Esophagus muscularis mucosa (tissue), 4 donors: ENCODE data around the gene TXNDC5. TPM values are rescaled to one million over a fixed set of nuclear protein-coding genes. Genes with fewer than 3 reads are reported as not detected.

Experiments
- DNase-seq: peaks from one replicate; pipeline ENCODE4 v3.0.0-alpha.2; 2017; ENCODE audit errors: extremely low spot score
- H3K27ac ChIP-seq, 4 donors: fragments of 200-600 bp; sonication (generic); replicated peaks in 1 of 4; 1 replicate in 3 of 4; 2 replicates in 1 of 4; pipeline ENCODE4 v1.5.1; 2016 to 2019; ENCODE audit warnings: mild to moderate bottlenecking in 1 of 4
- H3K27me3 ChIP-seq, 4 donors: fragments of 200-600 bp; sonication (generic); one replicate each; pipeline versions ENCODE4 v1.5.1 to v1.6.0; 2016 to 2019
- H3K36me3 ChIP-seq, 4 donors: fragments of 200-600 bp; sonication (generic); one replicate each; pipeline ENCODE4 v1.5.1; 2016 to 2019
- H3K4me1 ChIP-seq, 4 donors: fragments of 200-600 bp; sonication (generic); one replicate each; pipeline ENCODE4 v1.5.1; 2016 to 2019
- H3K4me3 ChIP-seq, 4 donors: fragments of 200-600 bp; sonication (generic); 1 replicate in 2 of 4; 2 replicates in 2 of 4; pipeline ENCODE4 v1.5.1; 2016 to 2019; ENCODE audit warnings: mild to moderate bottlenecking in 4 of 4, moderate library complexity in 1 of 4
- H3K9me3 ChIP-seq, 4 donors: fragments of 200-600 bp; sonication (generic); 1 replicate in 3 of 4; 2 replicates in 1 of 4; pipeline ENCODE4 v1.5.1; 2016 to 2019
- CTCF ChIP-seq, 3 experiments: fragments of 200-600 bp in 2 of 3; fragments of 450-650 bp in 1 of 3; sonication (generic) in 2 of 3; IDR thresholded peaks; one replicate each; pipeline ENCODE4 v1.5.1; 2017 to 2019; ENCODE audit warnings: antibody characterized with exemption in 3 of 3, mild to moderate bottlenecking in 2 of 3, moderate library complexity in 1 of 3
- EP300 ChIP-seq: sonication (generic); formaldehyde crosslinking; IDR thresholded peaks from one replicate; pipeline ENCODE4 v1.6.1; 2017; ENCODE audit warnings: antibody characterized with exemption
- POLR2A ChIP-seq: fragments of 450-650 bp; IDR thresholded peaks from one replicate; pipeline ENCODE4 v1.6.1; 2017; ENCODE audit warnings: antibody characterized with exemption, moderate library complexity, mild to moderate bottlenecking, low read depth
- POLR2AphosphoS5 ChIP-seq, 2 donors: sonication (generic); formaldehyde crosslinking; IDR thresholded peaks; one replicate each; pipeline ENCODE4 v1.6.1; 2017; ENCODE audit warnings: antibody characterized with exemption in 2 of 2
- WGBS: methylation state at CpG from one replicate; pipeline ENCODE4 v1.1.5; 2018; 5-methylcytosine and 5-hydroxymethylcytosine counted together
- intact Hi-C: fragments of 100-400 bp; cut with DNase I; formaldehyde crosslinking; loops from one replicate; pipeline ENCODE4 v1.15.1; 2023
- total RNA-seq, 4 donors: library from RNA; depleted of rRNA; stranded (reverse); fragments of >200 nt; gene quantifications; one replicate each; pipeline versions ENCODE4 v1.1.0 to v1.2.1, GENCODE V29; 2016

Gene TXNDC5
- total RNA-seq, 4 donors from 2014 or later = 61.5 to 116 (median 99.0) TPM

GRCh38 chr6:7909323-7910276, 988 bp downstream of the TXNDC5 start:
- intact Hi-C loops = loop anchor here (5.0 kb wide), 3 partner anchors 83 to 153 kb away; partner anchors contain the start of gene BLOC1S5
- no peak for TF ChIP-seq EP300
- peak in 1 of 2 donors; percentile 9 for TF ChIP-seq POLR2AphosphoS5 (IDR thresholded peaks at IDR 0.05)
- no peak for TF ChIP-seq CTCF (IDR thresholded peaks at IDR 0.05)
- no peak for DNase-seq
- Histone ChIP-seq H3K36me3 (peaks cover 0 to under 1% (median under 1%) of the 10 kb centered on the region in 4 donors), H3K4me1 (peaks cover 31 to 34% (median 33%) of the 10 kb centered on the region in 4 donors), H3K27ac (peak overlapping the region; percentile 66 to 87 (median 80)), H3K9me3 (no peaks in the 10 kb centered on the region), H3K27me3 (no peaks in the 10 kb centered on the region), H3K4me3 (peak overlapping the region; percentile 77 to 97 (median 92))
- WGBS = 7% methylated on average over 34 of the region's 66 CpGs

GRCh38 chr6:7907159-7907558, 3.4 kb downstream of the TXNDC5 start:
- H3K4me1 ChIP-seq = peaks cover 32 to 39% (median 33%) of the 10 kb centered on the region in 4 donors
- H3K27me3 ChIP-seq = no peaks in the 10 kb centered on the region
- H3K27ac ChIP-seq = no peak overlapping the region
- 93% methylated on average over 4 of the region's 4 CpGs for WGBS
- peaks cover 0 to 25% (median 25%) of the 10 kb centered on the region in 4 donors for H3K36me3 ChIP-seq
- no peak overlapping the region for H3K4me3 ChIP-seq
- no peak for TF ChIP-seq CTCF (IDR thresholded peaks at IDR 0.05)
- no peak for TF ChIP-seq POLR2AphosphoS5 (IDR thresholded peaks at IDR 0.05)
- TF ChIP-seq EP300 = no peak
- no peak for TF ChIP-seq POLR2A
- DNase-seq = no peak
- intact Hi-C loops = no loop called here
- no peaks in the 10 kb centered on the region for H3K9me3 ChIP-seq

- H3K9me3 ChIP-seq = no peaks in the 10 kb centered on the region
- 87% methylated on average over 4 of the region's 4 CpGs for WGBS
- H3K4me3 ChIP-seq = no peak overlapping the region
- DNase-seq = no peak
- H3K27me3 ChIP-seq = no peaks in the 10 kb centered on the region
- intact Hi-C loops = no loop called here
- H3K4me1 ChIP-seq = peaks cover 32 to 39% (median 33%) of the 10 kb centered on the region in 4 donors
- no peak overlapping the region for H3K27ac ChIP-seq
- TF ChIP-seq CTCF (IDR thresholded peaks at IDR 0.05) = no peak
- no peak for TF ChIP-seq POLR2A
- no peak for TF ChIP-seq POLR2AphosphoS5 (IDR thresholded peaks at IDR 0.05)
- no peak for TF ChIP-seq EP300
- H3K36me3 ChIP-seq = peaks cover 0 to 29% (median 29%) of the 10 kb centered on the region in 4 donors
Measured at GRCh38 chr6:7906741-7907140, 3.8 kb downstream of the TXNDC5 start.

GRCh38 chr6:7905416-7905815, 5.2 kb downstream of the TXNDC5 start:
- DNase-seq = no peak
- Histone ChIP-seq H3K36me3 (peaks cover 8 to 43% (median 42%) of the 10 kb centered on the region in 4 donors), H3K27ac (no peak overlapping the region), H3K27me3 (no peaks in the 10 kb centered on the region), H3K4me3 (no peak overlapping the region), H3K9me3 (no peaks in the 10 kb centered on the region), H3K4me1 (peaks cover 24 to 34% (median 25%) of the 10 kb centered on the region in 4 donors)
- no peak for TF ChIP-seq POLR2AphosphoS5 (IDR thresholded peaks at IDR 0.05)
- no peak for TF ChIP-seq CTCF (IDR thresholded peaks at IDR 0.05)
- TF ChIP-seq POLR2A = no peak
- no peak for TF ChIP-seq EP300
- 85% methylated on average over 2 of the region's 2 CpGs for WGBS
- intact Hi-C loops = no loop called here
